Lung microvascular endothelial cell (primary cell): Measurements from ENCODE around the gene MNX1. TPM values are rescaled to one million over a fixed set of nuclear protein-coding genes. Genes with fewer than 3 reads are reported as not detected.

Source experiments
- DNase-seq, 2 donors: peaks; one replicate each; pipeline versions ENCODE4 v3.0.0 to v3.0.0-alpha.2; 2010; ENCODE audit warnings: low read depth in 2 of 2
- total RNA-seq: library from RNA; depleted of rRNA; stranded (reverse); fragments of >200 nt; gene quantifications from 2 replicates; pipeline ENCODE4 v1.2.1, GENCODE V29; 2014

MNX1 gene
- total RNA-seq, 1 donor from 2014 or later: not detected

DNA sequence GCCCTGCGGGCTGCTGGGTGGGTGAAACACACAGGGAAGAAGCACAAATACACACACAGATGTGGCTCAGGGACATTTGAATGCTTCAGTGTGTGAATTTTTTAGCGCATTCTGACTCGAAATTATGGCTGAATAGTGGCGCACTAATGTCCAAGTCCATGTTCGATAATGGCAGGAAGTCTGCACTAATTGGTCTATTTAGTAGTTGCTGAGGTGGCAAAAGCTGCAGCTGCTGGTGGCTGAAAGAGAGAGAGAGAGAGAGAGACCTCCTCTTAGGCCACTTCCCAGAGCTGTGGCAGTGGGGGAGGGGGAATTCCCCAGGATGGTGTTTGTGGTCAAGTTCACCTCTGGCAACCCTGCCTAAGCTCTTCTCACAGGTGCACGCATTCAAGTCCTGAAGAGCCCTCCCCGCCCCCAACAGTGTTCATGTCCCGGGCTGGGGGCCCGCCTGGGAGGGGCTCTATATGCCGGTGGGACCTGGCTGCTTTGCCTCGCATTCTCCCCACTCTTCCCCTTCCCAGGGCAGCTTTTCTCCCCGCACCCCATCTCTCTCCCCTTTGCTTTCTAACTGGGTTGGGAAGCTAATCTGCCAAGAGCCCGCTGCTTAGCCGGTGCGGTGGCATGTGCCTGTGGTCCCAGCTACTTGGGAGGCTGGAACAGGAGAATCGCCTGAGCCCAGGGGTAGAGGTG, 6.0 kb upstream of the MNX1 start:
- DNase-seq: no peak

DNA sequence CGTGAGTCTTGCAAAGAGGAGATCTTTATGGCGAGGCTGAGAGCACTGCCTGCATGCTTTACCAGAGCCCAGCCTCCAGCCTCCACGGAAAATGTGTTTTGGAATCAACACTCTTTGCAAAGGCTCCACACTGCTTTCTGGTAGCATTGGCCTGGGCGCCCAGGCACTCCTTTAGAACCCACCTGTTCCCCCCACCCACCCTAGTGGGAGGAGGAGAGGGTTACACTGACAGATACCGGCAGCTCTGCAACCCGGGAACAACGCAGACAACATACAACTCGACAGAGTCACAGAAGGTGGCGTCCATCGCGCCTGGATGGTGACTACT, 5.5 kb upstream of the MNX1 start:
- DNase-seq: no peak

DNA sequence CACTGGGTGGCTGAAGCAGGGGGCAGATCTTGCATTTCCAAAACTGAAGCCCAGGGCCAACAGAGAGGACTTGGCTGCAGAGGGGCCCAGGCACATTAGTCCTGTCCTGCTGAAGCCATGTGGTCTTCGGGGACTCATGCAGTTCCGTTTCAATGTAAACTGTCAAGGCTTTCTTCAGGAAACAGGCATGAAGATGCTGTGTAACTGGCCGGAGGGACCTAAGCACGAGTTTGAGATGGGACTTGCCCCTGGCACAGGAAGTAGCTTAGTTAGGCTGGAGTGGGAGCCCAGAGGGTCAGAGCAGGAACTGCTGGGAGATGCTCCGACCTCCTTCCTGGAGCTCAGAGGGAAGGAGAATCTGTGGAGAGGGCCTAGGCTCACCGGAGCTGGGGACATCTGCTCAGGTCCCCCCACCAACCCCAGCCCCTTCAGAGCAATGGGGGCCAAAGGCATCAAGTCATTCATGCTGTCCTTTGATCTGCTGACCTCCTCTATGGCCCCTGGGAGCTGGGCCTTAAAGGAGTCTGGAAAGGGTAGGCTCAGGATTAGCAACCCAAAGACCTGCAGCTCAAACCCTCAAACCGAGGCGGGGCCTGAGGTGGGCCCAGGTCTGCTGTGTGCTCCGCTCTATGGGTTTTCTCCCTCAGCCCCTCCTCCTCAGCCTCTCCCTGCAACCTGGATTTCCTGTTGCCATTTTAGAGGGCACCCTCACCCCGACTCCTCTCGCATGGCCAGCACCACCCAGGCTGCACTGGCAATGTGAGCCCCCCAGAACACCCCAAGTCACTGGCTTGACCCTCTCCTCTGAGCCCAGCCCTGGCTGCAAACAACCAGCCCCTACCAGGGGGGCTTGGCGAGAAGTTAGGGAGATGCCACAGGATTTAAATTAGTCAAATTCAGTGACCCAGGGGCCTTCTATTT, 4.4 kb upstream of the MNX1 start:
- no peak for DNase-seq

DNA sequence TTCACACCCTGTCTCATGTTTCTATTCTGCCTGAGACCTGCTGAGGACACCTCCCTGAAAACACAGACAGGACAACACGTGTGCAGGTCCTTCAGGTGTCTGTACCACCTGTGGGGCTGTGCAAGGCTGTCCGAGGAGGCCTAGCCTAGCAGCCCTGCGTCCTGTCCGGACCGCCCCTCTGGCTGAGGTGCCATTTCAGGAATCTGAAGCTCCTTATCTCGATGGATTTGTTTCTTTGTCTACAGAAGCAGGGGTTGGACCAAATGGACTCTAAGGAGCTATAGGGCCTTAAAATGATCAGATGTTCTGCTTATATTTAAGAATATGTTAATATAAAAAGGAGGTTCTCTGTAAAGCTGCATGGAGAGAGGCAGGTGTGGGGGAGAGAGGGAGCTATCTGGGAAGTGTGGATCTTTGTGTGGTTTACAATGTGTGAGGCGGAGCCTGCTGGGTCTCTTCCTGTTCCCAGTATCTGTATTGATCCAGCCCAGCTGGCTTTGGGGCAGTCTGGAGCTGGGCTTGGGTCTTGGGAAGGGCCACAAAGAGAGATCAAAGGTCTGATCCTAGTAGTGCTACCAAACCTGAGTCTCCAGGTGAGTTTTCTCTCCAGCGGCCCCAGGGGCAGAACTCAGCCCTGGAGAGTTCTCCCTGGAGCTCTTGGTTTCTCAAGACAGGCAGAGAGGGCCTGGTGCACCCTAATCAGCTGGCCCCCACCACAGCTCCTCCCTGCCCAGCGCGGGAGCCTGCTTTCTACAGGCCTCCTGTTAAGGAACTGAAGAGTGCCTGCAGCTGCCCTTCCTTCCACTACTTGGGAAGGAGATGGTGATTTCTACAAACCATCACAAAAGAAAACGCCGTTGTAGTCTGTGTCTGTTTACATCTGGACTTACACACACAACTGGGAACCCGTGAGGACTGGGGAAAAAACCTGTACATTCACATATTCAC, 3.4 kb upstream of the MNX1 start:
- no peak for DNase-seq

DNA sequence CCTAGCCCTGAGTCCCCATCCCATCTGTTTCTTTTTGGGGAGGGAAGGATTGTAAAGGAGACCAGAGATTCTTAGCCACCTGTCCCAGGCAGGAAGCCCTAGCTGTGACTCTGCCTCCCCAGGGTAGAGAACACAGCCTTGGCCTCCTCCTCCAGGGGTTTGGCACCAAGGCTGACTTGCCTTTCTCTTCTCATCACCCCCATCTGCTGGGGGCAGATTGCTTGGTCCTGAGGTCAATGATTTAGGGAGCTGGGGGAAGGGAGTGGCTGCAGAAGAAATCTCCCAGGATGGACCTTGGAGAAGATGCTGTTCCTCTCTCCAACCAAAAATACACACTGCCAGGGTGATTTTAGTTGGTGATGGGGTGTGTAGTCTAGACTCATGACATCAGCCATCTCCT, 2.6 kb upstream of the MNX1 start:
- no peak for DNase-seq

DNA sequence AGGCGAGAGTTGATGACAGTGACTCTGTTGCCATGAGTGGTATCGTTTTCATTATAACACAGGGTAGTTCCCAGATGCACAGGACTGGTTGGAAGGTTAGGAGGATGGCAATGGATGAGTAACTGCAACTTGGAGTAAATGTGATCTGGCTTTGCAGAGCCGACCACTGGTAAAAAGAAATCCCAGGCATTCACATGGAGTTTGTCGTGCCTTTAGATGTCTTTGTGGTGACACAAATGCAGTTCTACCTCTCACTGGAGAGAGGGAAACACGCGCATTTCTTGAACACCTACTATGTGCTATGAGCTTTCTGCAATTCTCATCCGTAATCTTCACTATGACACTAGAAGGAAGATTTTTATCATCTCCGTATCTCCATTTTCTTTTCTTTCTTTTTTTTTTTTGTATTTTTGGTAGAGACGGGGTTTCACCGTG, 1.7 kb upstream of the MNX1 start:
- no peak for DNase-seq

DNA sequence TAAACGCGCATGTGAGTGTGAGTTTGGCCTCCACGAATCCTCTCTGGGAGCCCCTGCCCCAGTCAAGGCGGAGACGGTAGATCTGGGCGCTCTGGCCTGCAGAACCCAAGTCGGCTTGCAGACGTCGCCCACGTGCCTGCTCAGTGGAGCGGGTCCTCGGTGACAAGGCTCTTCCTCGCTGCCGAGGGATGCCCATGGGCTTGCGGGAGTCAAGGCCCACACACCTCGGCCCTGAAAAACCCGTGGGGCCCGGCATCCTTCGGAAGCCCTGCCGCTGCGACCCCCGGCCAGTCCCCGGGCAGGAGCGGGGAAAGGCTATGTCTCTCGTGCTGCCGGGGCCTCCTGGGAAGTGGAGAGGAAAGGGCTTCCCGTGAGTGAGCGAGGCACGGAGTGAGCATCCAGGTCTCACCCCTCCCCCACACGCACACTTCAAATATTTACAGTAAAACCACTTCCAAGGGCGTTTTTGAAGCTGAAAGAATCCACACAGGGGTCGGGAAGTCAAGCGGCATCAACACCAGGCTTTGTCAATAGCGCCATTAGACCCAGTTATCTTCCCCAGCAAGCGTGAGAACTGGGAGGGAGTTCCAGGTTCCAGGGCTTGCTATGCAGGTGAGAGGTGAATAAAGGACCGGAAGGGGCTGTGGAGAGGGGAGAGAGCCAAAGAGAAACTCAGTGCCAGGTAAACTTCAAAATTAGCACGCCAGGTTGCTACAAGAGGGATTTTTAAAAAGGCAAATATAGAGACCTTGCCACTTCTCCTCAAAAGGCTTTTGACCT, 1.1 kb upstream of the MNX1 start:
- no peak for DNase-seq

DNA sequence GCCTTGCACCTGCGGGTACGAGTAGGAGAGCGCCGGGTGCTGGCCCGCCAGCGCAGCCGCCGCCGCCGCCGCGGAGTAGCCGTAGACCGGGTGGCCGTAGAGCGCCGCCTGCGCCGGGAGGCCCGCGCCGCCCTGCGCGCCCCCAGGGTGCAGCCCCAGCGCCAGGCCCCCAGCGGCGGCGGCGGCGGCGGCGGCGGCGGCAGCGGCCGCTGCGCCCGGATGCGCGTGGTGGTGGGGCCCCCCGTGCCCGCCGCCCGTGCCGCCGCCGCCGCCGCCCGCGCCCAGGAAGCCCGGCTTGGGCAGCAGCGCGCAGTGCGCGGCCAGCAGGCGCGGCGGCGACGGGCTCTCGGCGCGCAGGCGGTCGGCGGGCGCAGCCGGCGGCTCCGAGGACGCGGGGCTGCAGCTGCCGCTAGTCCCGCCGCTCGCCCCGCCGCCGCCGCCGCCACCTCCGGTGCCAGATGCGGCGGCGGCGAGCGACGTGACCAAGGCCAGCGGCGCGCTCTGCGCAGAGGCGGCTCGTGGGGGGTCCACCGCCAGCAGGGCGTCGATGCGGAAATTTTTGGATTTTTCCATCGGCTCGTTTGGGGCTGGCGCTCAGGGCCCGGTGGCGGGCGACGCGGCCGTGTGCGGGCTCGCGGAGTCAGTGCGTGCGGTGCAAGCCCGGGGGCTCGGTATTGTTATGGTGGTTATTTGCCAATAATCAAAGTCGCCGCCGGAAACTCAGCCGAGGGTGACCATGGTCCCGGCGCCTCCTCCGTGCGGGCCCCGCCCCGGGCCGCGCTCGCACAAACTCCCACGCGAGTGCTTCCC, 480 bp downstream of the MNX1 start:
- no peak for DNase-seq

DNA sequence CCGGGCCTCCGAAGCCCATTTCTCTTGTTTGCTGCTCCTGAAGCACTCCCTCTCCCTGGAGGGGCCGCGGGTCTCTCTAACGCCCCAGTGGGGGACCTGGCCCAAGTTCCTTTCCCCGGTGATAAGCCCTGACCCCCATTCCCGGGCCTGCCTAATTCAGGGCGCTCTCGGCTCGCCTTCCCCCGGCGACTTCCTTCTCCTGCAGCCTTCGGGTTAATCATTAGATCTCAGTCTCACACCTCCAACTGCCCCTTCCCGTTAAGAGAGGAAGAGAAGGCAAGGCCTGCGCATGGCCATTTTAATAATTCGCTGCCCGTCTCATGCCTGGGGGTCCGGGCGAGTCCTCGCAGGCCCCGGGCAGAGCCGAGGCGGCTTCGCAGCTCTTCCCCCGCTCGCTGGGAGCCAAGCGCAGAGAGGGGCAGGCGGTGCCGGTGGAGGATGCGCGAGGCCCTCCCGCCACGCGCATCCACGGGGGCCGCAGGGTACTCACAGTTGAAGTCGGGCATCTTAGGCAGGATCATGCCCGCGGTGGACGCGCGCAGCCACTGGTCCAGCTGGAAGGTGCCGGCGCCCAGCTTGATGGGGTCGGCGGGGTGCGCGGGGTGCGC, 1.2 kb downstream of the MNX1 start:
- DNase-seq: no peak

DNA sequence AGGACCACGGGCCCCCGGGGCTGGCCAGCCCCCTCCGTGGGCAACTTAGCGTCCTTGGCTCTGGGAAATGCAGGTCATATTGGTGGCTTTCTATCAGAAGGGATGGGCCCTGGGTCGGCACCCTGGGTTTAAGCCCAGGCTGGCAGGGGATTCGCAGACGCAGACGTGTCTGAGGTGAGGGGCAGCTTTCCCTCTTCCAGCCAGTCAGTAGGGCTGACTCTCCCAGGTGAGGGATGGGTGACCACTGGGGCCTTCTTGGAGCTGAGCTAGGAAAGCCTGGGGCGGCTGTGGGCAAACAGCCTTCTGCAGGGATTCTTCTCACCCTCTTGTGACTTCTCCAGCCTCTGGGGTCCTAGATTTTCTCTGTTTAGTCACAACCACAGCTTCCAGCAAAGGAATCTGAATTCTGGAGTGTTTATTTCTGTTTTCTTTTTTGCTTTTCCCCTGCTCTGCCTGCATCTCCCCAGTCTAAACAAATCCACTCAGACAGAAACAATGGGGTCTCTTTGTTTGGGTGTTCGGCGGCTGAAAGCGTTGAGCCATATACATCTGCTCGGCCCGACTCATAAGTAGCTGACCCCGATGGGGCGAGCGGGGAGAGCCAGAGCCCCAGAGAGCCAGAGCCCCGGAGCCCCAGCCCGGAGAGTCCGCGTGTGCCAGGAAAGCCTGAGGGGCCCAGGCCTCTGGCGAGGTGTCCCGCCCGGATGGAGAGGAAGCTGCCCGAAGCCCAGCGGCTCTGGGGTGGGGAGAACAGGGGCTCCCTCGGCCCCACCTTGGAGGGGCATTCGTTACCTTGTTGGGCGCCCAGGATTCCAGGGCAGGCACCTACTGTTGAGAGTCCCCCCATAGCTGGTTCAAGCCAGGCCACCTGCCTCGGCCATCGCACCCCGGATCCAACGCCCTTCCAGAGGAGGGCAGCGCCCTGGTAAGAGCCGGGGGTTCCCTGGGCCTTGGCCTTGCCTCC, 2.0 kb downstream of the MNX1 start:
- DNase-seq: no peak

DNA sequence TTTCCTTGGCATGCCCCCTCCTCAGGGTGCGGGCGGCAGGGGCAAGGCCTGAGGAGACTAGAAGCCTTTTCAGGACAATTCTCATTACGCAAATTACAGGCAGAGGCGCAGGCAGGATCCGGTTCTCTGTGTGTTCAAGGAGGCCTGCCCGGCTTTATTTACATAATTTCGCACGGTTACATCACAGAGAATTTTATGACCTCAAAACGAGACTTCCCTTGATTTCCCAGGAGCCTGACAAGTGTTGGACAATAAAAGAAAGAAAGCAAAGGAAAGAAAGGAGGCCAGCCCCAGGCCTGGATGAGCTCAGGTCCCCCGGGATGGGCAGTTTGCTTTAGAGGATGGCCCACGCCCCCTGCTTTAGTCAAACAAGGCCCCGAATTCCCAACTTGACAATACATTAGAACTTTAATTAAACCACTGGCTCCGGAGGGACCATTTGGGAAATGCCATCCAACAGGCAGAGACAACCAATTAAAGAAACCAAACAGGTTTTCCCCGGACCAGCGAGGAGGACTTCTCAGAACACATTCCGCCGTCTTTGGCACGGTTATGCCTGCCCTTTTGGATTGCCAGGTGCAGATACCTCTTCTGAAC, 2.9 kb downstream of the MNX1 start:
- no peak for DNase-seq

DNA sequence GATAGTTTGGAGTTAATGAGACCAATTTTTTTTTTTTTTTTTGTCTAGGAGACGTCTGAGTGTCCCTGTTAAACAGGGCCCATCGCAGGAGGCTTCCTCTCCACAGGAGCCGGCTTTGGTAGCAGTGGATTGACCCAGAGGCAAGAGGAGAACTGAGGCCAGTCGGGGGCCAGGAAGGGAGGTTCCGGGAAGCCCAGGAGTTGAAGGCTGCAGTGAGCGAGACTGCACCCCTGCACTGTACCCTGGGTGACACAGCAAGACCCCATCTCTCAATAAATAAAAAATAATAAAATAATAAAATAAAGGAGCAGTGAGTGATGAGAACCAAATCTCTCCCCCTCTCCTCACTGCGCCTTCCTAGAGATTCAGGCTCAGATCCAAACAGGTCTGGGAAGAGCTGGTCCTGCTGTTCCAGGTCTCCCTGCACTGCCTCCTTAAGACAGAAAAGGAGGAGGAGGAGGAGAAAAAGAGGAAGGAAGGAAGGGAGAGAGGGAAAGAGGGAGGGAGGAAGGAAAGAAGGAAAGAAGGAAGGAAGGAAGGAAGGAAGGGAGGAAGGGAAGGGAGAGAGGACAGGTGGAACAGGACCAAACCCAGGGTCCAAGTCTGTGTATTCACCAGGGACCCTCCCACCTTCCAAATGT, 3.5 kb downstream of the MNX1 start:
- DNase-seq: no peak

DNA sequence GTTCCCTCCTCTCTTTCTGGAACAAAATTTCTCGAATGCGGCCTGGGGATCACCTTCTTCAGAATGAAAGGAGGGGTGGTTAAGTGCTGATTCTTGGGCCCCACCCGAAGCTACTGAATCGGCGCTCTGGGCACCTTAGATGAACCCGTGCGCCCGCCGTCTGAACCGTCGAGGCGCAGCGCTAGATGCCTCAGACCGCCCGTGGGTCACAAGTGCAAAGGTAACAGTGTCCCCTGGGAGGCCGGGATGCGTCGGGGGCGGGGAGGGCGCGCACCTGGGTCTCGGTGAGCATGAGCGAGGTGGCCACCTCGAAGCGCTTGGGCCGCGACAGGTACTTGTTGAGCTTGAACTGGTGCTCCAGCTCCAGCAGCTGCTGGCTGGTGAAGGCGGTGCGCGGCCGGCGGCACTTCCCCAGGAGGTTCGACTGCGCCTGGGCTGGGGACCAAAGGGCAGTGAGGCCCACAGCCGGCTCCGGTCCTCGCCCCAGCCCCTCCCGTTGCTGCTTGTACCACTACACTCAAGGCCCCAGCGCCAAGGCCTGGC, 4.2 kb downstream of the MNX1 start:
- no peak for DNase-seq

DNA sequence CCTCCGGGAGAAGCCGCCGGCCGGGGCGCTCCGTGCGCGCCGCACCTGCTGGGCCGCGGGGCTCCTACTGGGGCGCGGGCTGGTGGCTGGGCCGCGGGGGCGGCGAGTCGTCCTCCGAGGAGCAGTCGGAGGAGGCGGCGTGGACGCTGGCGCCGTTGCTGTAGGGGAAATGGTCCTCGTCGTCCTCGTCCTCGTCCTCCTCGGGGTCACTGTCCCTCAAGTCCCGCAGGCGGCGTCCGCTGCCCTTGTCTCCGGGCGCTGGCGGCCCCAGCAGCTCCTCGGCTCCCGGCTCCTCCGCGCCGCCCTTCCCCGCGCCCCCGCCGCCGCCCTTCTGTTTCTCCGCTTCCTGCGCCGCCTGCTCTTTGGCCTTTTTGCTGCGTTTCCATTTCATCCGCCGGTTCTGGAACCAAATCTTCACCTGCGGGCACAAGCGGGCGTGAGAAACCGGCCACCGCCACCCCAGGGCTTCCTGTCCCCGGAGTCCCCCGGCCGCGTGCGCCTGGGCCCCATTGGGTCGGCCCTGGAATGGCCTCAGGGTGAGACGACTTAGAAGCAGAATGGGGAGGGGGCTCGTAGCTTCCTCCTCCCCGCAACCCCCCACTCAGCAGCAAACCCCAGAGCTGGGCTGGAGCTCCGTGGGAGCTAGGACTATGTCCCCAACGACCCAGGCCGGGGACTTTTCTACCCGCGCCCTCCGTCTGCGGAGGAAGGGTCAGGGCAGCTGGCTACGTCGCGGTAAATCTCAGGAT, 4.8 kb downstream of the MNX1 start:
- DNase-seq: no peak

DNA sequence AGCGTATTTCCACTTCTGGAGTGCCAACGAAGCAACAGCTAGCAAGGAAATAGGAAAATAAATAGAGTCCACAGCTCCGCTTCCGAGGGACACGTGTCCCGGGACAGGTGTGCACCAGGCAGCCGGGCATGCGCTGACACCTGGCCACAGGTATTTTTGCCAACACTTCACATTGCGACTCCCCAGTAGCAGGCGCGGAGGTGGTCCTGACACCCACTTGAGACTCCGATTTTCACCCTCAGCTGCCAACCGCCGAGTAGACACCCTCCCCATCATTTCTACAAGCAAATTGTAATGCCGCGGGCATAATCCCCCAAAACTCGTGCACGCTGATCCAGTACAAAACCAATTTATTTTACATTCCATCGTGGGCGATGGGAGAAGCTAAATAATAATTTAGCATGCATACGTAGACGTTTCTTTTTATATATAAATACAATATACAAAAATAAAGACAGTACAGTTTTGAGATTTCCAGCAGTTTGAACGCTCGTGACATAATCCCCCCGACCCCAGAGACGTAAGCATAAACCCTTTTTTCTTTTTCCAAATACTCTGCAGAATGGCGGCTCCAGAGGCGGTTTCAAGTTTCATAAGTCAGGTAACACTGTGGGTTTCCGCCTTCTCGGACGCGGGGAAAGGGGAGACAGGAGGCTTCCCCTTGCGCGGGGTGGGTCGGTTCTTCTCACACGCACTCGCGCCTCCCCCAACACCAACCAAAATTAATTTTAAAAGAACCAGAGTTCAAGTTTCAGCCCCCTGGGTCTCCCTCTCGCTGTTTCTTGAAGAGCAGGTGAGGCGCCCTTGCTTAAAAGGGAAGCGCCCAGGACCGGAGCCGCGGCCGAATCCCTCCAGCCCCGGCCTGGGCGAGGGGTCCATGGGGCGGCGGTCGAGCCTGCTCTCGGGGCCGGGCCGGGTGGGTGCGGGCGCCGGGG, 5.7 kb downstream of the MNX1 start:
- DNase-seq: no peak
